Neural cell (in vitro differentiated cells): ENCODE measurements around the gene PTCD1. TPM values are rescaled to one million over a fixed set of nuclear protein-coding genes. Genes with fewer than 3 reads are reported as not detected.

ENCODE experiments used
- H2AFZ ChIP-seq: fragments of 200-600, 300-800 bp; sonication (generic), shearing (Covaris generic); 2 replicates; pipeline ENCODE4 v1.6.0; 2014; ENCODE audit warnings: low read depth, mild to moderate bottlenecking, antibody characterized with exemption, low read length, moderate library complexity
- H3F3A ChIP-seq: fragments of 200-600 bp; shearing (Covaris generic); 2 replicates; pipeline ENCODE4 v1.6.1; 2016; ENCODE audit warnings: mild to moderate bottlenecking, moderate library complexity, mixed read lengths, antibody characterized with exemption, low read length; ENCODE audit not compliant: insufficient read depth, poor library complexity, severe bottlenecking
- H3K27ac ChIP-seq: fragments of 200-600, 300-800 bp; sonication (generic), shearing (Covaris generic); 2 replicates; pipeline ENCODE4 v1.5.1; 2014; ENCODE audit warnings: mild to moderate bottlenecking, low read length, moderate library complexity
- H3K27me3 ChIP-seq: fragments of 300-800, 200-600 bp; sonication (generic), shearing (Covaris generic); 2 replicates; pipeline ENCODE4 v1.6.0; 2014; ENCODE audit warnings: mild to moderate bottlenecking, low read depth, low read length, moderate library complexity; ENCODE audit not compliant: insufficient read depth
- H3K36me3 ChIP-seq: fragments of 300-800, 200-600 bp; sonication (generic), shearing (Covaris generic); 2 replicates; pipeline ENCODE4 v1.5.1; 2014; ENCODE audit warnings: mild to moderate bottlenecking, antibody characterized with exemption, low read length, moderate library complexity; ENCODE audit not compliant: insufficient read depth
- H3K4me2 ChIP-seq: fragments of 300-800, 200-600 bp; sonication (generic), shearing (Covaris generic); 2 replicates; pipeline ENCODE4 v1.6.0; 2014; ENCODE audit warnings: mild to moderate bottlenecking, low read length
- H3K4me3 ChIP-seq: fragments of 300-800, 200-600 bp; sonication (generic), shearing (Covaris generic); 2 replicates; pipeline ENCODE4 v1.5.1; 2014; ENCODE audit warnings: mild to moderate bottlenecking, low read length, moderate library complexity
- H3K79me2 ChIP-seq: fragments of 200-600 bp; shearing (Covaris generic); replicated peaks from 2 replicates; pipeline ENCODE4 v1.6.0; 2014; ENCODE audit warnings: mild to moderate bottlenecking, low read length, moderate library complexity; ENCODE audit not compliant: insufficient read depth
- H3K9ac ChIP-seq: fragments of 300-800, 200-600 bp; sonication (generic), shearing (Covaris generic); 2 replicates; pipeline ENCODE4 v1.6.1; 2016; ENCODE audit warnings: mild to moderate bottlenecking, low read length, mixed read lengths
- H3K9me2 ChIP-seq: fragments of 200-600 bp; shearing (Covaris generic); 2 replicates; pipeline ENCODE4 v1.6.1; 2016; ENCODE audit warnings: mild to moderate bottlenecking, low read length, mixed read lengths; ENCODE audit not compliant: insufficient read depth
- H3K9me3 ChIP-seq: fragments of 200-600, 300-800 bp; sonication (generic), shearing (Covaris generic); 2 replicates; pipeline ENCODE4 v1.6.1; 2016; ENCODE audit warnings: mild to moderate bottlenecking, mixed run types, low read length, moderate library complexity, mixed read lengths
- H4K20me1 ChIP-seq: fragments of 200-600 bp; shearing (Covaris generic); 2 replicates; pipeline ENCODE4 v1.6.1; 2016; ENCODE audit warnings: mild to moderate bottlenecking, mixed run types; ENCODE audit not compliant: insufficient read depth
- CTCF ChIP-seq: fragments of 450-650 bp; IDR thresholded peaks from 2 replicates; pipeline ENCODE4 v1.5.1; 2014; ENCODE audit warnings: antibody characterized with exemption, mild to moderate bottlenecking, moderate library complexity; ENCODE audit not compliant: poor library complexity, severe bottlenecking
- EP300 ChIP-seq: fragments of 450-650 bp; conservative IDR thresholded peaks from 2 replicates; pipeline ENCODE4 v1.6.1; 2014; ENCODE audit warnings: antibody characterized with exemption, mild to moderate bottlenecking, moderate library complexity; ENCODE audit not compliant: poor library complexity, severe bottlenecking
- EZH2 ChIP-seq: fragments of 200-600, 300-800 bp; shearing (Covaris generic), sonication (generic); IDR thresholded peaks from 2 replicates; pipeline ENCODE4 v1.6.1; 2014; ENCODE audit warnings: antibody characterized with exemption, low read length, borderline replicate concordance, mild to moderate bottlenecking; ENCODE audit not compliant: insufficient read depth, poor library complexity, severe bottlenecking
- MXI1 ChIP-seq: fragments of 450-650 bp; conservative IDR thresholded peaks from 2 replicates; pipeline ENCODE4 v1.6.1; 2014; ENCODE audit warnings: antibody characterized with exemption, mild to moderate bottlenecking; ENCODE audit not compliant: poor library complexity, severe bottlenecking
- POLR2AphosphoS5 ChIP-seq: IDR thresholded peaks from 2 replicates; pipeline ENCODE4 v1.6.1; 2012
- RAD21 ChIP-seq: fragments of 450-650 bp; conservative IDR thresholded peaks from 2 replicates; pipeline ENCODE4 v1.6.1; 2014; ENCODE audit warnings: antibody characterized with exemption, mild to moderate bottlenecking, moderate library complexity
- REST ChIP-seq: IDR thresholded peaks from 2 replicates; pipeline ENCODE4 v1.6.1; 2012; ENCODE audit warnings: borderline replicate concordance
- SMC3 ChIP-seq: fragments of 450-650 bp; conservative IDR thresholded peaks from 2 replicates; pipeline ENCODE4 v1.6.1; 2014; ENCODE audit warnings: antibody characterized with exemption, mild to moderate bottlenecking, moderate library complexity; ENCODE audit not compliant: poor library complexity
- TAF1 ChIP-seq: IDR thresholded peaks from 2 replicates; pipeline ENCODE4 v1.6.1; 2012; ENCODE audit warnings: low read depth
- polyA plus RNA-seq: library from polyadenylated mRNA; depleted of rRNA; stranded (reverse); fragments of >200 nt; gene quantifications from 2 replicates; pipeline ENCODE4 v1.2.3, GENCODE V29; 2014

PTCD1 gene
- polyA plus RNA-seq, 1 donor from 2014 or later, result 4.0 TPM

- Histone ChIP-seq H3K27ac (no peak overlapping the region), H3K27me3 (no peaks in the 10 kb centered on the region), H4K20me1 (no peaks in the 10 kb centered on the region), H3F3A (peaks cover 3% of the 10 kb centered on the region), H3K9me2 (no peaks in the 10 kb centered on the region), H3K4me3 (peak overlapping the region; percentile 93), H3K4me2 (no peak overlapping the region), H2AFZ (no peak overlapping the region), H3K36me3 (no peaks in the 10 kb centered on the region), H3K79me2 (peaks cover 53% of the 10 kb centered on the region), H3K9me3 (no peaks in the 10 kb centered on the region), H3K9ac (no peak overlapping the region)
- TF ChIP-seq MXI1 (no peak), CTCF (no peak), EZH2 (no peak), SMC3 (no peak), RAD21 (no peak), POLR2AphosphoS5 (no peak), REST (no peak), TAF1 (no peak), EP300 (no peak)
Measured at GRCh38 chr7:99406557-99406956, 32.0 kb downstream of the PTCD1 start.

GRCh38 chr7:99404977-99405320 is 33.6 kb downstream of the PTCD1 start:
- no peaks in the 10 kb centered on the region for H3K9me3 ChIP-seq
- no peaks in the 10 kb centered on the region for H3K36me3 ChIP-seq
- no peaks in the 10 kb centered on the region for H3K9me2 ChIP-seq
- H2AFZ ChIP-seq, result no peak overlapping the region
- H3K4me2 ChIP-seq, result no peak overlapping the region
- no peaks in the 10 kb centered on the region for H3K27me3 ChIP-seq
- H3K9ac ChIP-seq, result no peak overlapping the region
- TF ChIP-seq SMC3 (no peak), RAD21 (no peak), CTCF (no peak), REST (no peak), EP300 (no peak), EZH2 (no peak), POLR2AphosphoS5 (no peak), MXI1 (no peak), TAF1 (no peak)
- H3K79me2 ChIP-seq, result peaks cover 38% of the 10 kb centered on the region
- peaks cover 3% of the 10 kb centered on the region for H3F3A ChIP-seq
- H3K4me3 ChIP-seq, result no peak overlapping the region
- no peak overlapping the region for H3K27ac ChIP-seq
- H4K20me1 ChIP-seq, result no peaks in the 10 kb centered on the region
